A549 (cell line): ENCODE measurements around the gene CD2. TPM values are rescaled to one million over a fixed set of nuclear protein-coding genes. Genes with fewer than 3 reads are reported as not detected.

Source experiments
- ATAC-seq, 2 experiments: fragments of 200-7000 bp in 1 of 2; fragments of >200 bp in 1 of 2; cut with Nextera tagmentation in 1 of 2; cut with Tn5 transposase in 1 of 2; 3 replicates each; pipeline versions ENCODE4 v1.8.0 to v1.9.1; 2018 to 2020; ENCODE audit warnings: mild to moderate bottlenecking in 1 of 2, moderate library complexity in 1 of 2
- CTCF ChIA-PET: fragments of 300-600 bp; sonication (Branson Sonifier 250); formaldehyde crosslinking; extraction: SDS; loops from one replicate; lab custom pipeline; 2021; ENCODE audit warnings: antibody characterized with exemption, inconsistent platforms; lab: Yijun Ruan, JAX
- POLR2A ChIA-PET: fragments of 350-600 bp; formaldehyde crosslinking; extraction: SDS; loops from one replicate; lab custom pipeline; 2021; ENCODE audit warnings: antibody characterized with exemption, inconsistent platforms; lab: Yijun Ruan, JAX
- DNase-seq, 2 experiments: peaks; one replicate each; pipeline versions ENCODE4 v3.0.0 to v3.0.0-alpha.2; 2011 to 2016; ENCODE audit warnings: low read depth in 1 of 2, low spot score in 1 of 2
- FAIRE-seq: peaks from 2 replicates; lab custom pipeline; 2011; peaks lifted over from hg19 to GRCh38; lab: Jason Lieb, UNC
- H3K27ac ChIP-seq, 2 experiments: fragments of >200 bp; sonication (Bioruptor Twin); formaldehyde crosslinking; 3 replicates each; pipeline ENCODE4 v1.5.1; 2016 to 2017
- H3K4me1 ChIP-seq: fragments of >200 bp; sonication (Bioruptor Twin); formaldehyde crosslinking; 3 replicates; pipeline ENCODE4 v1.6.1; 2016
- H3K4me2 ChIP-seq: fragments of >200 bp; sonication (Bioruptor Twin); formaldehyde crosslinking; 3 replicates; pipeline ENCODE4 v1.6.1; 2016
- H3K4me3 ChIP-seq: fragments of >200 bp; sonication (Bioruptor Twin); formaldehyde crosslinking; 3 replicates; pipeline ENCODE4 v1.5.1; 2016
- H3K9me3 ChIP-seq: fragments of >200 bp; sonication (Bioruptor Twin); formaldehyde crosslinking; 3 replicates; pipeline ENCODE4 v1.6.1; 2016
- BCL3 ChIP-seq: fragments of >200 bp; sonication (Bioruptor Twin); formaldehyde crosslinking; IDR thresholded peaks from 3 replicates; pipeline ENCODE4 v1.6.1; 2016
- BHLHE40 ChIP-seq: IDR thresholded peaks from 2 replicates; pipeline ENCODE4 v1.6.1; 2012; ENCODE audit warnings: low read depth, low read length, inconsistent platforms
- CBX8 ChIP-seq: fragments of 200-600 bp; sonication (generic); IDR thresholded peaks from 2 replicates; pipeline ENCODE4 v1.6.1; 2016
- CHD4 ChIP-seq: fragments of 200-600 bp; sonication (generic); IDR thresholded peaks from 2 replicates; pipeline ENCODE4 v1.6.1; 2016; ENCODE audit warnings: antibody characterized with exemption, mild to moderate bottlenecking, borderline replicate concordance
- E2F6 ChIP-seq: IDR thresholded peaks from 2 replicates; pipeline ENCODE4 v1.6.1; 2012; ENCODE audit warnings: low read depth, borderline replicate concordance
- EHF ChIP-seq: fragments of 250-450 bp; sonication (Bioruptor Pico); IDR thresholded peaks from 2 replicates; pipeline ENCODE4 v1.5.0; 2020; ENCODE audit warnings: mild to moderate bottlenecking
- FOSL2 ChIP-seq, 2 experiments: fragments of 450-650 bp in 1 of 2; fragments of >200 bp in 1 of 2; sonication (Bioruptor Twin) in 1 of 2; formaldehyde crosslinking; IDR thresholded peaks; 2 replicates each; pipeline versions ENCODE4 v1.5.0 to v1.6.1; 2016 to 2020; ENCODE audit warnings: mild to moderate bottlenecking in 1 of 2, moderate library complexity in 1 of 2
- FOXS1 ChIP-seq: fragments of 250-450 bp; sonication (Bioruptor Pico); IDR thresholded peaks from 2 replicates; pipeline ENCODE4 v1.5.0; 2020; ENCODE audit warnings: mild to moderate bottlenecking, moderate library complexity
- HMGXB4 ChIP-seq: fragments of 250-450 bp; sonication (Bioruptor Pico); IDR thresholded peaks from 2 replicates; pipeline ENCODE4 v1.5.0; 2021; ENCODE audit warnings: mild to moderate bottlenecking, moderate library complexity, borderline replicate concordance
- HOXB13 ChIP-seq: fragments of 250-450 bp; sonication (Bioruptor Pico); IDR thresholded peaks from 2 replicates; pipeline ENCODE4 v1.5.0; 2020; ENCODE audit warnings: low read depth, mild to moderate bottlenecking, moderate library complexity
- HOXB5 ChIP-seq: fragments of 250-450 bp; sonication (Bioruptor Pico); IDR thresholded peaks from 2 replicates; pipeline ENCODE4 v1.5.0; 2020; ENCODE audit warnings: mild to moderate bottlenecking, moderate library complexity
- JUNB ChIP-seq: fragments of >200 bp; sonication (Bioruptor Twin); formaldehyde crosslinking; IDR thresholded peaks from 2 replicates; pipeline ENCODE4 v1.6.1; 2016
- MAX ChIP-seq: IDR thresholded peaks from 2 replicates; pipeline ENCODE4 v1.6.1; 2012
- NPAS2 ChIP-seq: fragments of 250-450 bp; sonication (Bioruptor Pico); IDR thresholded peaks from 2 replicates; pipeline ENCODE4 v1.8.0; 2022; ENCODE audit warnings: mild to moderate bottlenecking, moderate library complexity, borderline replicate concordance
- PBX3 ChIP-seq: IDR thresholded peaks from 2 replicates; pipeline ENCODE4 v1.6.1; 2012
- POLR2A ChIP-seq: IDR thresholded peaks from 2 replicates; pipeline ENCODE4 v1.6.1; 2012; ENCODE audit warnings: mild to moderate bottlenecking, low read length
- RCOR1 ChIP-seq: fragments of 150-350 bp; IDR thresholded peaks from 2 replicates; pipeline ENCODE4 v1.6.1; 2014; ENCODE audit warnings: antibody characterized with exemption, low read length, low read depth
- RFX5 ChIP-seq: fragments of 450-650 bp; IDR thresholded peaks from 2 replicates; pipeline ENCODE4 v1.7.1; 2014; ENCODE audit warnings: antibody characterized with exemption, mild to moderate bottlenecking, moderate library complexity
- SMC3 ChIP-seq: fragments of >200 bp; sonication (Bioruptor Twin); formaldehyde crosslinking; IDR thresholded peaks from 3 replicates; pipeline ENCODE4 v1.6.1; 2018; ENCODE audit warnings: inconsistent platforms
- USF2 ChIP-seq: fragments of 450-650 bp; IDR thresholded peaks from 2 replicates; pipeline ENCODE4 v1.6.1; 2014; ENCODE audit warnings: antibody characterized with exemption
- WGBS: methylation state at CpG from one replicate; pipeline ENCODE4 v1.1.6; 2017; ENCODE audit errors: missing lambda C conversion rate; 5-methylcytosine and 5-hydroxymethylcytosine counted together
- polyA plus RNA-seq, 4 experiments: library from polyadenylated mRNA; depleted of rRNA in 3 of 4; stranded (reverse); fragments of >200 nt; fragmentation: RNase III in 1 of 4; extraction: RNeasy Plus Mini Kit Qiagen cat#74134 plus additional on column Dnase treatment in 1 of 4; gene quantifications; 2 replicates in 3 of 4; 3 replicates in 1 of 4; pipeline ENCODE4 v1.2.3, GENCODE V29; 2011 to 2017

CD2 gene
- polyA plus RNA-seq, 2 of the 4 experiments (the other 2 are of a cell fraction) = not detected

- Histone ChIP-seq H3K9me3 (no peaks in the 10 kb centered on the region; the same call in 2 of the 3 replicates), H3K4me3 (no peak overlapping the region), H3K4me1 (no peaks in the 10 kb centered on the region), H3K27ac (no peak overlapping the region), H3K4me2 (no peak overlapping the region)
- DNase-seq (no peak), FAIRE-seq (no peak), ATAC-seq (no peak)
- WGBS = 71% methylated on average over 2 of the region's 4 CpGs
- no peak for TF ChIP-seq E2F6
- no peak for TF ChIP-seq HOXB5 (CRISPR knock-in tag)
- TF ChIP-seq PBX3 = no peak
- no peak for TF ChIP-seq RCOR1
- no peak for TF ChIP-seq JUNB
- no peak for TF ChIP-seq MAX
- TF ChIP-seq FOSL2 (IDR thresholded peaks at IDR 0.05) = no peak
- no peak for TF ChIP-seq FOSL2 (CRISPR knock-in tag; IDR thresholded peaks at IDR 0.05)
- TF ChIP-seq HMGXB4 (CRISPR knock-in tag) = no peak
- no peak for TF ChIP-seq BHLHE40
- TF ChIP-seq RFX5 = no peak
- TF ChIP-seq NPAS2 (CRISPR knock-in tag) = no peak
- no peak for TF ChIP-seq FOXS1 (CRISPR knock-in tag)
- TF ChIP-seq POLR2A = no peak
- no peak for TF ChIP-seq HOXB13 (CRISPR knock-in tag)
- TF ChIP-seq CBX8 = no peak
- TF ChIP-seq USF2 = no peak
- CTCF ChIA-PET = no interaction called here
- POLR2A ChIA-PET = no interaction called here
These were observed 32.7 kb upstream of the CD2 start for GRCh38 chr1:116721451-116722007.

GRCh38 chr1:116722016-116722838, 32.0 kb upstream of the CD2 start:
- Histone ChIP-seq H3K4me3 (no peak overlapping the region), H3K4me1 (no peaks in the 10 kb centered on the region), H3K9me3 (no peaks in the 10 kb centered on the region; the same call in 2 of the 3 replicates), H3K27ac (no peak overlapping the region), H3K4me2 (no peak overlapping the region)
- 88% methylated on average over 4 of the region's 4 CpGs for WGBS
- FAIRE-seq (no peak), ATAC-seq (no peak), DNase-seq (no peak)
- ChIA-PET POLR2A (no interaction called here), CTCF (interaction anchor here (0.7 to 0.8 kb wide), 2 partner anchors 28 to 50 kb away, joined by 3 read pairs; no protein-coding TSS in a partner anchor)
- no peak for TF ChIP-seq SMC3
- no peak for TF ChIP-seq BCL3
- TF ChIP-seq EHF = no peak
- TF ChIP-seq CHD4 = no peak
